HepG2 (cell line): ENCODE measurements around the gene SLC6A6. TPM values are rescaled to one million over a fixed set of nuclear protein-coding genes. Genes with fewer than 3 reads are reported as not detected.

Source experiments
- ATAC-seq: fragments of 200-7000 bp; cut with Tn5 transposase; 3 replicates; pipeline ENCODE4 v1.9.1; 2020; ENCODE audit warnings: mild to moderate bottlenecking, moderate library complexity
- BruUV-seq: library from RNA; stranded (reverse); fragments of 400-500 nt; replicated peaks from 2 replicates; lab custom pipeline; 2021; lab: Mats Ljungman, UMichigan
- CTCF ChIA-PET: fragments of 300-600 bp; formaldehyde crosslinking; extraction: SDS; loops from one replicate; lab custom pipeline; 2021; ENCODE audit warnings: low total read pairs, inconsistent platforms, low intra/inter-chr PET ratio; lab: Yijun Ruan, JAX
- POLR2A ChIA-PET: fragments of 350-600 bp; sonication (Branson Sonifier 250); formaldehyde crosslinking; loops from one replicate; lab custom pipeline; 2020; ENCODE audit warnings: antibody characterized with exemption, inconsistent platforms; lab: Yijun Ruan, JAX
- DNase-seq: peaks from one replicate; pipeline ENCODE4 v3.0.0-alpha.2; 2015; ENCODE audit warnings: low spot score
- FAIRE-seq: peaks from 3 replicates; lab custom pipeline; 2011; peaks lifted over from hg19 to GRCh38; lab: Jason Lieb, UNC
- H2AFZ ChIP-seq: one replicate; pipeline ENCODE4 v1.6.1; 2011; ENCODE audit warnings: low read length, inconsistent platforms
- H3K27ac ChIP-seq: fragments of 300-600 bp; 3 replicates; pipeline ENCODE4 v1.8.0; 2011; ENCODE audit warnings: mixed run types, mild to moderate bottlenecking, mixed read lengths, low read length, inconsistent platforms; ENCODE audit not compliant: insufficient read depth; ENCODE audit errors: extremely low read length
- H3K27me3 ChIP-seq, 2 experiments: fragments of 200-600 bp in 1 of 2; 2 replicates in 1 of 2; 3 replicates in 1 of 2; pipeline versions ENCODE4 v1.6.0 to v1.8.0; 2011; ENCODE audit warnings: low read length in 2 of 2, mild to moderate bottlenecking in 2 of 2, moderate library complexity in 2 of 2, inconsistent platforms in 1 of 2; ENCODE audit not compliant: insufficient read depth in 2 of 2, control insufficient read depth in 1 of 2
- H3K36me3 ChIP-seq, 2 experiments: fragments of 200-600 bp in 1 of 2; replicated peaks in 1 of 2; 2 replicates in 1 of 2; 3 replicates in 1 of 2; pipeline versions ENCODE4 v1.5.1 to v1.8.0; 2011; ENCODE audit warnings: low read length in 2 of 2, inconsistent platforms in 1 of 2; ENCODE audit not compliant: insufficient read depth in 2 of 2, control insufficient read depth in 1 of 2
- H3K4me1 ChIP-seq: 2 replicates; pipeline ENCODE4 v1.5.1; 2012; ENCODE audit warnings: low read length, inconsistent platforms; ENCODE audit not compliant: insufficient read depth
- H3K4me2 ChIP-seq: 2 replicates; pipeline ENCODE4 v1.6.0; 2011; ENCODE audit warnings: low read depth, low read length, inconsistent platforms
- H3K4me3 ChIP-seq, 3 experiments: fragments of 200-600 bp in 1 of 3; sonication (generic), shearing (Covaris generic) in 1 of 3; replicated peaks in 1 of 3; 2 replicates each; pipeline ENCODE4 v1.5.1; 2011 to 2016; ENCODE audit warnings: low read length in 3 of 3, inconsistent platforms in 2 of 3, low read depth in 2 of 3, mild to moderate bottlenecking in 2 of 3, control low read depth in 1 of 3, mixed read lengths in 1 of 3; ENCODE audit not compliant: insufficient read depth in 1 of 3
- H3K79me2 ChIP-seq: one replicate; pipeline ENCODE4 v1.6.1; 2011; ENCODE audit warnings: low read length, inconsistent platforms; ENCODE audit not compliant: insufficient read depth
- H3K9ac ChIP-seq: 2 replicates; pipeline ENCODE4 v1.6.0; 2011; ENCODE audit warnings: mild to moderate bottlenecking, low read depth, low read length, inconsistent platforms; ENCODE audit not compliant: insufficient read depth
- H3K9me3 ChIP-seq: 2 replicates; pipeline ENCODE4 v1.5.1; 2012; ENCODE audit warnings: mild to moderate bottlenecking, low read length
- H4K20me1 ChIP-seq: 2 replicates; pipeline ENCODE4 v1.6.0; 2011; ENCODE audit warnings: inconsistent platforms, mild to moderate bottlenecking, low read length, moderate library complexity; ENCODE audit not compliant: insufficient read depth
- AGO1 ChIP-seq: fragments of 200-400 bp; formaldehyde crosslinking; IDR thresholded peaks from 2 replicates; pipeline ENCODE4 v1.6.1; 2017; ENCODE audit warnings: mild to moderate bottlenecking, low read depth, low read length, moderate library complexity; ENCODE audit not compliant: poor library complexity, severe bottlenecking
- ARHGAP35 ChIP-seq: sonication (generic); formaldehyde crosslinking; IDR thresholded peaks from 2 replicates; pipeline ENCODE4 v1.9.0; 2022; ENCODE audit warnings: mild to moderate bottlenecking, inconsistent platforms, moderate library complexity, missing genetic modification reagents, borderline replicate concordance
- FOSL2 ChIP-seq: sonication (generic); formaldehyde crosslinking; IDR thresholded peaks from 2 replicates; pipeline ENCODE4 v1.4.0; 2020; ENCODE audit warnings: missing genetic modification reagents
- MIER3 ChIP-seq: IDR thresholded peaks from 2 replicates; pipeline ENCODE4 v1.6.1; 2016; ENCODE audit warnings: missing compliant biosample characterization, borderline replicate concordance
- MYNN ChIP-seq: sonication (generic); formaldehyde crosslinking; IDR thresholded peaks from 2 replicates; pipeline ENCODE4 v1.4.0; 2020; ENCODE audit warnings: mild to moderate bottlenecking, low read depth, missing genetic modification reagents
- NFE2 ChIP-seq: sonication (generic); formaldehyde crosslinking; IDR thresholded peaks from 2 replicates; pipeline ENCODE4 v1.4.0; 2020; ENCODE audit warnings: missing genetic modification reagents
- NFE2L2 ChIP-seq: fragments of 150-350 bp; IDR thresholded peaks from 2 replicates; pipeline ENCODE4 v1.6.1; 2014; ENCODE audit warnings: low read length
- NKX3-1 ChIP-seq: sonication (generic); formaldehyde crosslinking; IDR thresholded peaks from 2 replicates; pipeline ENCODE4 v1.5.0; 2020; ENCODE audit warnings: missing genetic modification reagents
- RAD21 ChIP-seq: fragments of 450-650 bp; formaldehyde crosslinking; IDR thresholded peaks from 2 replicates; pipeline ENCODE4 v1.5.0; 2020; ENCODE audit warnings: mild to moderate bottlenecking
- RELA ChIP-seq: sonication (generic); formaldehyde crosslinking; IDR thresholded peaks from 2 replicates; pipeline ENCODE4 v1.4.0; 2020; ENCODE audit warnings: missing genetic modification reagents
- TBL1XR1 ChIP-seq: fragments of 150-350 bp; IDR thresholded peaks from 2 replicates; pipeline ENCODE4 v1.6.1; 2014; ENCODE audit warnings: borderline replicate concordance, low read length; ENCODE audit not compliant: partially characterized antibody
- TEF ChIP-seq: sonication (generic); formaldehyde crosslinking; IDR thresholded peaks from 2 replicates; pipeline ENCODE4 v1.5.0; 2020; ENCODE audit warnings: missing genetic modification reagents
- ZBTB25 ChIP-seq: IDR thresholded peaks from 2 replicates; pipeline ENCODE4 v1.6.1; 2018; ENCODE audit warnings: missing genetic modification reagents
- ZNF333 ChIP-seq: sonication (generic); formaldehyde crosslinking; IDR thresholded peaks from 2 replicates; pipeline ENCODE4 v1.4.0; 2020; ENCODE audit warnings: mild to moderate bottlenecking, missing genetic modification reagents, borderline replicate concordance
- ZNF350 ChIP-seq: sonication (generic); formaldehyde crosslinking; IDR thresholded peaks from 2 replicates; pipeline ENCODE4 v1.4.0; 2020; ENCODE audit warnings: mild to moderate bottlenecking, low read depth, missing genetic modification reagents, borderline replicate concordance
- ZNF616 ChIP-seq: sonication (generic); formaldehyde crosslinking; IDR thresholded peaks from 2 replicates; pipeline ENCODE4 v1.5.0; 2020; ENCODE audit warnings: low read depth, mild to moderate bottlenecking, missing genetic modification reagents
- ZNF660 ChIP-seq: sonication (generic); formaldehyde crosslinking; IDR thresholded peaks from 2 replicates; pipeline ENCODE4 v1.5.1; 2020; ENCODE audit warnings: mild to moderate bottlenecking, low read depth, missing genetic modification reagents, borderline replicate concordance
- ZNF83 ChIP-seq: sonication (generic); formaldehyde crosslinking; IDR thresholded peaks from 2 replicates; pipeline ENCODE4 v1.4.0; 2020; ENCODE audit warnings: missing genetic modification reagents, mild to moderate bottlenecking, borderline replicate concordance
- WGBS: methylation state at CpG from one replicate; pipeline ENCODE4 v1.1.6; 2017; ENCODE audit warnings: low lambda C conversion rate; 5-methylcytosine and 5-hydroxymethylcytosine counted together
- in situ Hi-C: cut with HindIII; loops from 2 replicates; pipeline ENCODE4 v1.10.0; 2017; ENCODE audit warnings: low pct_unique_long_range_greater_than_20kb; ENCODE audit not compliant: extremely low pct_ligation_motif_present
- intact Hi-C: fragments of 100-400 bp; cut with micrococcal nuclease; formaldehyde crosslinking; loops from one replicate; pipeline ENCODE4 v1.10.0; 2022; ENCODE audit not compliant: unreplicated experiment
- polyA plus RNA-seq, 8 experiments: library from polyadenylated mRNA; depleted of rRNA in 3 of 8; stranded (reverse) in 7 of 8; unstranded in 1 of 8; fragments of >200 nt; fragmentation: Illumina TruSeq in 4 of 8; extraction: Trizol in 4 of 8; gene quantifications; 2 replicates each; pipeline versions ENCODE4 v1.2.1 to v1.2.3, GENCODE V29; 2011 to 2016; ENCODE audit warnings: low read depth in 4 of 8, missing spikeins in 1 of 8, mixed read lengths in 1 of 8; ENCODE audit not compliant: insufficient read depth in 1 of 8
- total RNA-seq, 5 experiments: library from RNA; depleted of rRNA; stranded (reverse); fragments of >200 nt; fragmentation: Illumina TruSeq; extraction: Trizol; gene quantifications; 2 replicates each; pipeline ENCODE4 v1.2.3, GENCODE V29; 2016; ENCODE audit warnings: low read depth in 1 of 5

The SLC6A6 gene
- total and polyA plus RNA-seq, 2 of the 13 experiments (the other 11 are each of a cell fraction or from before 2014, with no cell fraction given), result 14.1 to 20.7 TPM

- no peak overlapping the region for H3K27ac ChIP-seq
- in situ Hi-C loops (no loop called here), intact Hi-C loops (no loop called here)
- no peaks in the 10 kb centered on the region; the same call in 1 of the 2 replicates for H4K20me1 ChIP-seq
- H3K9ac ChIP-seq, result no peak overlapping the region
- no peak for FAIRE-seq
- ChIA-PET POLR2A (no interaction called here), CTCF (no interaction called here)
- no peak for ATAC-seq
- no peak overlapping the region for H2AFZ ChIP-seq
- no peak for TF ChIP-seq NKX3-1
- no peak for TF ChIP-seq TEF (CRISPR knock-in tag)
- peak; percentile 43 for TF ChIP-seq FOSL2 (CRISPR knock-in tag)
- TF ChIP-seq ZNF616, result no peak
- no peak for TF ChIP-seq ZNF333 (CRISPR knock-in tag)
- TF ChIP-seq RAD21, result no peak
- TF ChIP-seq AGO1, result no peak
- TF ChIP-seq ZNF83 (CRISPR knock-in tag), result no peak
- 0 out of 2 replicates have a peak, but pooled peaks have one; percentile 40 for TF ChIP-seq NFE2 (CRISPR knock-in tag)
- TF ChIP-seq ZNF660, result no peak
- TF ChIP-seq TBL1XR1, result no peak
- no peak for TF ChIP-seq MIER3 (CRISPR knock-in tag)
- TF ChIP-seq NFE2L2, result 0 out of 2 replicates have a peak, but pooled peaks have one; percentile 17
- TF ChIP-seq RELA (CRISPR knock-in tag), result no peak
- TF ChIP-seq ZBTB25 (CRISPR knock-in tag), result no peak
- no peak for TF ChIP-seq ARHGAP35 (CRISPR knock-in tag)
- no peak for TF ChIP-seq ZNF350 (CRISPR knock-in tag)
- TF ChIP-seq MYNN (CRISPR knock-in tag), result no peak
- no TSS peak for BruUV-seq
- H3K4me2 ChIP-seq, result no peak overlapping the region
- H3K79me2 ChIP-seq, result peaks cover 20% of the 10 kb centered on the region
- peak; percentile 18 for DNase-seq
- no peaks in the 10 kb centered on the region for H3K27me3 ChIP-seq
- H3K36me3 ChIP-seq, result peaks cover 2 to 23% of the 10 kb centered on the region in 2 experiments; a peak in 3 of 5 replicates
- H3K4me1 ChIP-seq, result peaks cover 19% of the 10 kb centered on the region
- 76% methylated on average over 3 of the region's 6 CpGs for WGBS
- H3K9me3 ChIP-seq, result no peaks in the 10 kb centered on the region
- H3K4me3 ChIP-seq, result no peak overlapping the region
Measured at GRCh38 chr3:14410503-14411165, 8.2 kb downstream of the SLC6A6 start.
